IMR-90 (cell line): ENCODE data around the gene NPDC1. TPM values are rescaled to one million over a fixed set of nuclear protein-coding genes. Genes with fewer than 3 reads are reported as not detected.
A peak's percentile ranks its signal among the peaks of the same experiment; 100 is the strongest.

Experiments
- ATAC-seq: fragments of 200-7000 bp; cut with Tn5 transposase; 2 replicates; pipeline ENCODE4 v1.9.1; 2020; ENCODE audit warnings: low read depth, mild to moderate bottlenecking, moderate library complexity
- BruUV-seq: library from RNA; stranded (reverse); fragments of 400-500 nt; replicated peaks from 2 replicates; lab custom pipeline; 2021; lab: Mats Ljungman, UMichigan
- CTCF ChIA-PET: fragments of 300-600 bp; formaldehyde crosslinking; extraction: SDS; loops from one replicate; lab custom pipeline; 2021; ENCODE audit warnings: antibody characterized with exemption; lab: Yijun Ruan, JAX
- POLR2A ChIA-PET: fragments of 300-600 bp; sonication (Branson Sonifier 250); formaldehyde crosslinking; loops from one replicate; lab custom pipeline; 2022; ENCODE audit warnings: antibody characterized with exemption; ENCODE audit not compliant: unreplicated experiment; lab: Charles Lee
- DNase-seq: peaks from one replicate; pipeline ENCODE4 v3.0.0; 2013
- H2AFZ ChIP-seq: replicated peaks from 2 replicates; pipeline ENCODE3; 2013; ENCODE audit warnings: low read length, mild to moderate bottlenecking; ENCODE audit not compliant: poor library complexity
- H2AK5ac ChIP-seq: 2 replicates; pipeline ENCODE4 v1.6.1; 2013; ENCODE audit warnings: low read depth, low read length, inconsistent platforms
- H2AK9ac ChIP-seq: replicated peaks from 2 replicates; pipeline ENCODE3; 2013; ENCODE audit warnings: mild to moderate bottlenecking, low read depth, low read length, moderate library complexity; ENCODE audit not compliant: poor library complexity
- H2BK120ac ChIP-seq: 2 replicates; pipeline ENCODE4 v1.6.1; 2013; ENCODE audit warnings: low read depth, low read length, inconsistent platforms
- H2BK15ac ChIP-seq: 3 replicates; pipeline ENCODE4 v1.6.1; 2013; ENCODE audit warnings: low read depth, low read length, inconsistent platforms
- H2BK20ac ChIP-seq: 2 replicates; pipeline ENCODE4 v1.6.1; 2013; ENCODE audit warnings: low read depth, mild to moderate bottlenecking, inconsistent platforms, low read length, moderate library complexity
- H2BK5ac ChIP-seq: 2 replicates; pipeline ENCODE4 v1.6.1; 2013; ENCODE audit warnings: mild to moderate bottlenecking, low read depth, low read length, inconsistent platforms; ENCODE audit not compliant: poor library complexity, severe bottlenecking
- H3K14ac ChIP-seq: replicated peaks from 2 replicates; pipeline ENCODE4 v1.6.1; 2013; ENCODE audit warnings: low read depth, low read length, inconsistent platforms
- H3K18ac ChIP-seq: 2 replicates; pipeline ENCODE4 v1.6.1; 2013; ENCODE audit warnings: low read depth, low read length, control low read depth
- H3K23ac ChIP-seq: 2 replicates; pipeline ENCODE4 v1.6.1; 2013; ENCODE audit warnings: low read depth, low read length, inconsistent platforms
- H3K27ac ChIP-seq: 2 replicates; pipeline ENCODE4 v1.5.1; 2013; ENCODE audit warnings: mild to moderate bottlenecking, control low read depth, low read length; ENCODE audit not compliant: insufficient read depth
- H3K27me3 ChIP-seq: 2 replicates; pipeline ENCODE4 v1.6.1; 2013; ENCODE audit warnings: low read length; ENCODE audit not compliant: control insufficient read depth, insufficient read depth
- H3K36me3 ChIP-seq: 2 replicates; pipeline ENCODE4 v1.6.1; 2013; ENCODE audit warnings: low read length, mixed read lengths; ENCODE audit not compliant: control insufficient read depth, insufficient read depth
- H3K4ac ChIP-seq: 2 replicates; pipeline ENCODE4 v1.6.1; 2013; ENCODE audit warnings: low read depth, low read length, inconsistent platforms
- H3K4me1 ChIP-seq: 2 replicates; pipeline ENCODE4 v1.6.1; 2013; ENCODE audit warnings: low read length, mixed read lengths; ENCODE audit not compliant: control insufficient read depth, insufficient read depth
- H3K4me2 ChIP-seq: 2 replicates; pipeline ENCODE4 v1.6.1; 2013; ENCODE audit warnings: low read depth, mild to moderate bottlenecking, control low read depth, low read length, moderate library complexity
- H3K4me3 ChIP-seq: 2 replicates; pipeline ENCODE4 v1.5.1; 2013; ENCODE audit warnings: low read depth, mild to moderate bottlenecking, control low read depth, low read length, moderate library complexity; ENCODE audit not compliant: insufficient read depth
- H3K56ac ChIP-seq: 2 replicates; pipeline ENCODE4 v1.6.1; 2013; ENCODE audit warnings: low read length, inconsistent platforms; ENCODE audit not compliant: insufficient read depth; ENCODE audit errors: extremely low read depth
- H3K79me1 ChIP-seq, 2 experiments: 2 replicates each; pipeline ENCODE4 v1.6.1; 2013; ENCODE audit warnings: low read length in 2 of 2, inconsistent platforms in 1 of 2, low read depth in 1 of 2
- H3K9ac ChIP-seq: 2 replicates; pipeline ENCODE4 v1.6.1; 2013; ENCODE audit warnings: low read depth, low read length, control low read depth
- H3K9me1 ChIP-seq: 2 replicates; pipeline ENCODE4 v1.6.1; 2013; ENCODE audit warnings: low read length, inconsistent platforms; ENCODE audit not compliant: insufficient read depth
- H3K9me3 ChIP-seq: 2 replicates; pipeline ENCODE4 v1.6.1; 2013; ENCODE audit warnings: low read length; ENCODE audit not compliant: control insufficient read depth, insufficient read depth
- H4K20me1 ChIP-seq: 2 replicates; pipeline ENCODE4 v1.6.1; 2013; ENCODE audit warnings: low read length, inconsistent platforms; ENCODE audit not compliant: insufficient read depth
- H4K5ac ChIP-seq: 2 replicates; pipeline ENCODE4 v1.6.1; 2013; ENCODE audit warnings: mild to moderate bottlenecking, low read depth, low read length, control low read depth
- H4K8ac ChIP-seq, 2 experiments: 2 replicates each; pipeline ENCODE4 v1.6.1; 2013; ENCODE audit warnings: low read depth in 2 of 2, low read length in 2 of 2, control low read depth in 1 of 2, inconsistent platforms in 1 of 2
- H4K91ac ChIP-seq: 2 replicates; pipeline ENCODE4 v1.6.1; 2013; ENCODE audit warnings: low read depth, low read length, inconsistent platforms; ENCODE audit not compliant: insufficient read depth
- BHLHE40 ChIP-seq: fragments of 150-350 bp; IDR thresholded peaks from 2 replicates; pipeline ENCODE4 v1.6.1; 2016; ENCODE audit warnings: mild to moderate bottlenecking, low read depth, low read length
- CEBPB ChIP-seq: IDR thresholded peaks from 2 replicates; pipeline ENCODE4 v1.6.1; 2012; ENCODE audit warnings: low read depth, low read length, improper control_type of control experiment
- CHD1 ChIP-seq: IDR thresholded peaks from 2 replicates; pipeline ENCODE4 v1.6.1; 2012; ENCODE audit warnings: low read depth, low read length, improper control_type of control experiment
- ELK1 ChIP-seq: fragments of 150-350 bp; IDR thresholded peaks from 2 replicates; pipeline ENCODE4 v1.6.1; 2016; ENCODE audit warnings: low read depth, mild to moderate bottlenecking, low read length, moderate library complexity, borderline replicate concordance
- FOS ChIP-seq: fragments of 150-350 bp; IDR thresholded peaks from 2 replicates; pipeline ENCODE4 v1.6.1; 2016; ENCODE audit warnings: low read depth, low read length
- MAFK ChIP-seq: IDR thresholded peaks from 2 replicates; pipeline ENCODE4 v1.6.1; 2012; ENCODE audit warnings: low read depth, low read length, improper control_type of control experiment
- MAZ ChIP-seq: IDR thresholded peaks from 2 replicates; pipeline ENCODE4 v1.6.1; 2012; ENCODE audit warnings: low read depth, mild to moderate bottlenecking, low read length, improper control_type of control experiment, moderate library complexity, borderline replicate concordance
- MXI1 ChIP-seq: IDR thresholded peaks from 2 replicates; pipeline ENCODE4 v1.6.1; 2012; ENCODE audit warnings: low read depth, mild to moderate bottlenecking, low read length, moderate library complexity, borderline replicate concordance
- RCOR1 ChIP-seq: IDR thresholded peaks from 2 replicates; pipeline ENCODE4 v1.6.1; 2012; ENCODE audit warnings: mild to moderate bottlenecking, low read length, improper control_type of control experiment; ENCODE audit not compliant: insufficient replicate concordance
- SMC3 ChIP-seq: fragments of 150-350 bp; IDR thresholded peaks from 2 replicates; pipeline ENCODE4 v1.6.1; 2016; ENCODE audit warnings: low read depth, mild to moderate bottlenecking, antibody characterized with exemption, low read length, moderate library complexity
- USF2 ChIP-seq: fragments of 150-350 bp; IDR thresholded peaks from 2 replicates; pipeline ENCODE4 v1.6.1; 2017; ENCODE audit warnings: mild to moderate bottlenecking, antibody characterized with exemption, low read length, low read depth
- WGBS, 2 experiments: methylation state at CpG; one replicate each; pipeline versions ENCODE4 v1.1.5 to v1.1.7; 2013; ENCODE audit warnings: missing lambda C conversion rate in 2 of 2; ENCODE audit not compliant: insufficient read length in 1 of 2; ENCODE audit errors: extremely low coverage in 2 of 2; 5-methylcytosine and 5-hydroxymethylcytosine counted together
- dilution Hi-C: fragments of 300-500 bp; cut with HindIII; formaldehyde crosslinking; loops from one replicate; pipeline ENCODE4 v1.14.3; 2018; ENCODE audit warnings: low sequenced_read_pairs; ENCODE audit not compliant: unreplicated experiment
- in situ Hi-C: fragments of 300-500 bp; cut with MboI; formaldehyde crosslinking; loops from 3 replicates; pipeline ENCODE4 v1.14.3; 2019; ENCODE audit warnings: low sequenced_read_pairs, inconsistent platforms, mixed read lengths
- intact Hi-C: fragments of 100-400 bp; cut with micrococcal nuclease; formaldehyde crosslinking; loops from 2 replicates; pipeline ENCODE4 v1.10.0; 2022
- polyA plus RNA-seq, 3 experiments: library from polyadenylated mRNA; depleted of rRNA; stranded (reverse); fragments of >200 nt; gene quantifications; 2 replicates each; pipeline ENCODE4 v1.2.3, GENCODE V29; 2012; ENCODE audit warnings: low replicate concordance in 1 of 3
- total RNA-seq: library from RNA; depleted of rRNA; stranded (reverse); fragments of >200 nt; gene quantifications from 2 replicates; pipeline ENCODE4 v1.2.3, GENCODE V29; 2012

Gene NPDC1
- total and polyA plus RNA-seq, 2 of the 4 experiments (the other 2 are of a cell fraction), result 2.7 to 58.1 TPM

GRCh38 chr9:137034709-137035506 is 11.1 kb downstream of the NPDC1 start (continued):
- peak; percentile 80 for TF ChIP-seq SMC3
- no peak for TF ChIP-seq MAFK

- no TSS peak for BruUV-seq
- no peaks in the 10 kb centered on the region for H3K79me1 ChIP-seq
- in situ Hi-C loops (loop anchor here (10.0 kb wide), 1 partner anchor 249 kb away; no protein-coding TSS in a partner anchor), intact Hi-C loops (no loop called here), dilution Hi-C loops (no loop called here)
- no peaks in the 10 kb centered on the region; the same call in 1 of the 2 replicates for H4K20me1 ChIP-seq
- H3K56ac ChIP-seq, result no peak overlapping the region
- H2AK5ac ChIP-seq, result no peak overlapping the region
- H4K91ac ChIP-seq, result no peak overlapping the region
- H2BK120ac ChIP-seq, result no peak overlapping the region
- no peak overlapping the region for H3K23ac ChIP-seq
- no peak overlapping the region for H4K8ac ChIP-seq
- H3K27me3 ChIP-seq, result peaks cover 2% of the 10 kb centered on the region; the same call in 1 of the 2 replicates
- H2AK9ac ChIP-seq, result no peak overlapping the region
- H3K4me1 ChIP-seq, result no peaks in the 10 kb centered on the region
- H3K27ac ChIP-seq, result no peak overlapping the region
- no peak overlapping the region for H3K18ac ChIP-seq
- H2BK20ac ChIP-seq, result no peak overlapping the region
- H3K4me2 ChIP-seq, result no peak overlapping the region
- ChIA-PET POLR2A (no interaction called here), CTCF (interaction anchor here (0.6 to 3.1 kb wide), 6 partner anchors 12 to 247 kb away, joined by 3 to 27 read pairs (median 4); partner anchors contain the start of gene NPDC1)
- no peaks in the 10 kb centered on the region for H3K9me3 ChIP-seq
- DNase-seq (no peak), ATAC-seq (no peak)
- H2BK15ac ChIP-seq, result no peak overlapping the region
- no peak overlapping the region for H3K4ac ChIP-seq
- no peak overlapping the region for H3K4me3 ChIP-seq
- no peak overlapping the region for H2AFZ ChIP-seq
- no peaks in the 10 kb centered on the region for H3K9me1 ChIP-seq
- H3K14ac ChIP-seq, result no peak overlapping the region
- H3K9ac ChIP-seq, result no peak overlapping the region
- no peak overlapping the region for H2BK5ac ChIP-seq
- 72% methylated on average over 8 of the region's 15 CpGs; no CpG with 5 or more reads in 1 of the 2 experiments for WGBS, 2 experiments
- no peak overlapping the region for H4K5ac ChIP-seq
- H3K36me3 ChIP-seq, result peaks cover 5% of the 10 kb centered on the region
- TF ChIP-seq ELK1 (no peak), CEBPB (no peak), USF2 (no peak), MAZ (no peak), CHD1 (no peak), MXI1 (no peak), FOS (no peak), RCOR1 (no peak), BHLHE40 (no peak)
Observed at GRCh38 chr9:137034039-137034708, 11.8 kb downstream of the NPDC1 start.
